ENCODE results near the gene NEO1. TPM values are rescaled to one million over a fixed set of nuclear protein-coding genes. Genes with fewer than 3 reads are reported as not detected.

The NEO1 gene
- total and polyA plus RNA-seq, 4 donors, result 1.6 to 9.9 (median 5.8) TPM

- Histone ChIP-seq H3K4me3 (ENCODE audit: low read depth in 1 of 3, low read length in 3 of 3) (no peak overlapping the region), H3K36me3 (ENCODE audit: control insufficient read depth in 4 of 4, insufficient read depth in 3 of 4, low read depth in 1 of 4, low read length in 3 of 4) (no peaks in the 10 kb centered on the region), H3K4me1 (ENCODE audit: control insufficient read depth in 4 of 4, insufficient read depth in 4 of 4, low read length in 3 of 4) (peaks cover 2 to 13% (median 8%) of the 10 kb centered on the region in 4 donors), H3K27ac (ENCODE audit: low read depth in 1 of 2, low read length in 2 of 2) (no peak overlapping the region), H3K9ac (ENCODE audit: low read depth in 1 of 2, low read length in 2 of 2) (no peak overlapping the region), H3K27me3 (ENCODE audit: control insufficient read depth in 4 of 4, insufficient read depth in 4 of 4, low read length in 3 of 4) (no peaks in the 10 kb centered on the region), H3K9me3 (ENCODE audit: control insufficient read depth in 4 of 4, low read length in 3 of 4) (no peaks in the 10 kb centered on the region)
- TF ChIP-seq GABPA (IDR thresholded peaks at IDR 0.05 in 1 of 2, conservative IDR thresholded peaks at IDR 0.05 in 1 of 2), result no peak
- no peak for TF ChIP-seq RXRA (IDR thresholded peaks at IDR 0.05)
- no peak for TF ChIP-seq HNF4A (conservative IDR thresholded peaks at IDR 0.05)
- TF ChIP-seq, protein P1, sequence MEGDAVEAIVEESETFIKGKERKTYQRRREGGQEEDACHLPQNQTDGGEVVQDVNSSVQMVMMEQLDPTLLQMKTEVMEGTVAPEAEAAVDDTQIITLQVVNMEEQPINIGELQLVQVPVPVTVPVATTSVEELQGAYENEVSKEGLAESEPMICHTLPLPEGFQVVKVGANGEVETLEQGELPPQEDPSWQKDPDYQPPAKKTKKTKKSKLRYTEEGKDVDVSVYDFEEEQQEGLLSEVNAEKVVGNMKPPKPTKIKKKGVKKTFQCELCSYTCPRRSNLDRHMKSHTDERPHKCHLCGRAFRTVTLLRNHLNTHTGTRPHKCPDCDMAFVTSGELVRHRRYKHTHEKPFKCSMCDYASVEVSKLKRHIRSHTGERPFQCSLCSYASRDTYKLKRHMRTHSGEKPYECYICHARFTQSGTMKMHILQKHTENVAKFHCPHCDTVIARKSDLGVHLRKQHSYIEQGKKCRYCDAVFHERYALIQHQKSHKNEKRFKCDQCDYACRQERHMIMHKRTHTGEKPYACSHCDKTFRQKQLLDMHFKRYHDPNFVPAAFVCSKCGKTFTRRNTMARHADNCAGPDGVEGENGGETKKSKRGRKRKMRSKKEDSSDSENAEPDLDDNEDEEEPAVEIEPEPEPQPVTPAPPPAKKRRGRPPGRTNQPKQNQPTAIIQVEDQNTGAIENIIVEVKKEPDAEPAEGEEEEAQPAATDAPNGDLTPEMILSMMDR (IDR thresholded peaks at IDR 0.05; ENCODE audit: low read depth, low read length, missing input control), result no peak
- TF ChIP-seq, protein P2, sequence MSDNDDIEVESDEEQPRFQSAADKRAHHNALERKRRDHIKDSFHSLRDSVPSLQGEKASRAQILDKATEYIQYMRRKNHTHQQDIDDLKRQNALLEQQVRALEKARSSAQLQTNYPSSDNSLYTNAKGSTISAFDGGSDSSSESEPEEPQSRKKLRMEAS (IDR thresholded peaks at IDR 0.05), result no peak
- TF ChIP-seq, protein P3, sequence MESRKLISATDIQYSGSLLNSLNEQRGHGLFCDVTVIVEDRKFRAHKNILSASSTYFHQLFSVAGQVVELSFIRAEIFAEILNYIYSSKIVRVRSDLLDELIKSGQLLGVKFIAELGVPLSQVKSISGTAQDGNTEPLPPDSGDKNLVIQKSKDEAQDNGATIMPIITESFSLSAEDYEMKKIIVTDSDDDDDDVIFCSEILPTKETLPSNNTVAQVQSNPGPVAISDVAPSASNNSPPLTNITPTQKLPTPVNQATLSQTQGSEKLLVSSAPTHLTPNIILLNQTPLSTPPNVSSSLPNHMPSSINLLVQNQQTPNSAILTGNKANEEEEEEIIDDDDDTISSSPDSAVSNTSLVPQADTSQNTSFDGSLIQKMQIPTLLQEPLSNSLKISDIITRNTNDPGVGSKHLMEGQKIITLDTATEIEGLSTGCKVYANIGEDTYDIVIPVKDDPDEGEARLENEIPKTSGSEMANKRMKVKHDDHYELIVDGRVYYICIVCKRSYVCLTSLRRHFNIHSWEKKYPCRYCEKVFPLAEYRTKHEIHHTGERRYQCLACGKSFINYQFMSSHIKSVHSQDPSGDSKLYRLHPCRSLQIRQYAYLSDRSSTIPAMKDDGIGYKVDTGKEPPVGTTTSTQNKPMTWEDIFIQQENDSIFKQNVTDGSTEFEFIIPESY (IDR thresholded peaks at IDR 0.05), result no peak
- no peak for TF ChIP-seq REST (IDR thresholded peaks at IDR 0.05)
- no peak for TF ChIP-seq YY1 (IDR thresholded peaks at IDR 0.05)
- TF ChIP-seq SP1 (IDR thresholded peaks at IDR 0.05), result no peak
- TF ChIP-seq HNF4G (IDR thresholded peaks at IDR 0.05), result no peak
- TF ChIP-seq FOXA1 (IDR thresholded peaks at IDR 0.05), result no peak
- TF ChIP-seq, protein P4, sequence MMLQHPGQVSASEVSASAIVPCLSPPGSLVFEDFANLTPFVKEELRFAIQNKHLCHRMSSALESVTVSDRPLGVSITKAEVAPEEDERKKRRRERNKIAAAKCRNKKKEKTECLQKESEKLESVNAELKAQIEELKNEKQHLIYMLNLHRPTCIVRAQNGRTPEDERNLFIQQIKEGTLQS (IDR thresholded peaks at IDR 0.05), result no peak
- no peak for TF ChIP-seq EGR1 (IDR thresholded peaks at IDR 0.05; ENCODE audit: low read depth in 2 of 2)
- TF ChIP-seq JUND (IDR thresholded peaks at IDR 0.05), result no peak
- 84% methylated on average over 4 of the region's 4 CpGs for WGBS
- no peak for DNase-seq (ENCODE audit: low spot score)
Observed at GRCh38 chr15:73078291-73078690, 26.0 kb downstream of the NEO1 start.

DNA sequence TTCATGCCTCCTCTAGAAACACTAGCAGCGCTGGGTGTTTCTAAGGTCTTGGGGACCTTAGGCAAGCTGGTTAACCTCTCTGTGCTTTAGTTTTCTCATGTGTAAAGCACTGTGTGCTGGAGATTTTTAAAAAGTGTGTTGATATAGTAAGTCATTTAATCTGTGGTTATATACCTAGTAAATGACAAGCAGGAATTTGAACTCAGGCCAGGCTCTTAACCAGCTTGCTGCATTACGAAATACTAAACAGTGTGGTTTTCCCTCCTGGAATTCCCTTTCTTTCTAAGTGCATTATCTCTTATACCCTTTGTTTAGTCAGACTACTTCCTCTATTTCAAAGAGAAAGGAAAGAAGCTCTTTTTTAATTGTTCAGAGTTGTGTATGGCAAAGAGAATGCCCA, 26.5 kb downstream of the NEO1 start:
- no peaks in the 10 kb centered on the region for H3K27me3 ChIP-seq (ENCODE audit: control insufficient read depth in 4 of 4, insufficient read depth in 4 of 4, low read length in 3 of 4)
- H3K4me3 ChIP-seq (ENCODE audit: low read depth in 1 of 3, low read length in 3 of 3), result no peak overlapping the region
- TF ChIP-seq, protein P1 (IDR thresholded peaks at IDR 0.05; ENCODE audit: low read depth, low read length, missing input control), result no peak
- TF ChIP-seq HNF4A (conservative IDR thresholded peaks at IDR 0.05) (no peak), RXRA (IDR thresholded peaks at IDR 0.05) (no peak), HNF4G (IDR thresholded peaks at IDR 0.05) (no peak), TAF1 (conservative IDR thresholded peaks at IDR 0.05) (no peak)
- TF ChIP-seq, protein P4 (IDR thresholded peaks at IDR 0.05), result no peak
- TF ChIP-seq, protein P2 (IDR thresholded peaks at IDR 0.05), result no peak
- H3K36me3 ChIP-seq (ENCODE audit: control insufficient read depth in 4 of 4, insufficient read depth in 3 of 4, low read depth in 1 of 4, low read length in 3 of 4), result no peaks in the 10 kb centered on the region
- H3K9ac ChIP-seq (ENCODE audit: low read depth in 1 of 2, low read length in 2 of 2), result no peak overlapping the region
- H3K9me3 ChIP-seq (ENCODE audit: control insufficient read depth in 4 of 4, low read length in 3 of 4), result no peaks in the 10 kb centered on the region
- no peak overlapping the region for H3K27ac ChIP-seq (ENCODE audit: low read depth in 1 of 2, low read length in 2 of 2)
- DNase-seq (ENCODE audit: low spot score), result no peak
- peaks cover 2 to 13% (median 8%) of the 10 kb centered on the region in 4 donors for H3K4me1 ChIP-seq (ENCODE audit: control insufficient read depth in 4 of 4, insufficient read depth in 4 of 4, low read length in 3 of 4)
- 56% methylated on average over 2 of the region's 2 CpGs for WGBS
